HepG2 (cell line): ENCODE data around the gene CNNM2. TPM values are rescaled to one million over a fixed set of nuclear protein-coding genes. Genes with fewer than 3 reads are reported as not detected.

Source experiments
- KMT2A ChIP-seq: sonication (generic); formaldehyde crosslinking; IDR thresholded peaks from 2 replicates; pipeline ENCODE4 v1.4.0; 2020; ENCODE audit warnings: missing genetic modification reagents
- NBN ChIP-seq: fragments of 450-650 bp; conservative IDR thresholded peaks from 2 replicates; pipeline ENCODE4 v1.6.1; 2017
- NFE2L1 ChIP-seq: sonication (generic); formaldehyde crosslinking; IDR thresholded peaks from 2 replicates; pipeline ENCODE4 v1.4.0; 2020; ENCODE audit warnings: missing genetic modification reagents, mild to moderate bottlenecking, borderline replicate concordance
- PHF5A ChIP-seq: IDR thresholded peaks from one replicate; pipeline ENCODE4 v1.6.1; 2018; ENCODE audit warnings: low read depth, missing genetic modification reagents; ENCODE audit not compliant: unreplicated experiment
- PRMT3 ChIP-seq: sonication (generic); formaldehyde crosslinking; IDR thresholded peaks from 2 replicates; pipeline ENCODE4 v1.8.1; 2022; ENCODE audit warnings: low read depth, mild to moderate bottlenecking, moderate library complexity, missing genetic modification reagents, borderline replicate concordance
- SALL2 ChIP-seq: sonication (generic); formaldehyde crosslinking; IDR thresholded peaks from 2 replicates; pipeline ENCODE4 v1.8.1; 2023; ENCODE audit warnings: mild to moderate bottlenecking, missing genetic modification reagents, inconsistent platforms
- ZBTB3 ChIP-seq: sonication (generic); formaldehyde crosslinking; IDR thresholded peaks from 2 replicates; pipeline ENCODE4 v1.4.0; 2020; ENCODE audit warnings: low read depth, mild to moderate bottlenecking, moderate library complexity, missing genetic modification reagents, borderline replicate concordance
- ZFP90 ChIP-seq: sonication (generic); formaldehyde crosslinking; IDR thresholded peaks from 2 replicates; pipeline ENCODE4 v1.8.0; 2022; ENCODE audit warnings: missing genetic modification reagents, mild to moderate bottlenecking, inconsistent platforms, borderline replicate concordance
- ZNF143 ChIP-seq: sonication (generic); formaldehyde crosslinking; IDR thresholded peaks from 2 replicates; pipeline ENCODE4 v1.4.0; 2020; ENCODE audit warnings: missing genetic modification reagents
- ZNF331 ChIP-seq: sonication (generic); formaldehyde crosslinking; IDR thresholded peaks from 2 replicates; pipeline ENCODE4 v1.4.0; 2020; ENCODE audit warnings: missing genetic modification reagents
- ZNF337 ChIP-seq: sonication (generic); formaldehyde crosslinking; IDR thresholded peaks from 2 replicates; pipeline ENCODE4 v1.5.1; 2020; ENCODE audit warnings: missing genetic modification reagents, low read depth, mild to moderate bottlenecking, borderline replicate concordance
- ZNF367 ChIP-seq: sonication (generic); formaldehyde crosslinking; IDR thresholded peaks from 2 replicates; pipeline ENCODE4 v1.4.0; 2020; ENCODE audit warnings: missing genetic modification reagents, borderline replicate concordance
- ZNF7 ChIP-seq: IDR thresholded peaks from 2 replicates; pipeline ENCODE4 v1.6.1; 2016; ENCODE audit warnings: missing biosample characterization, missing genetic modification reagents
- ZNF749 ChIP-seq: sonication (generic); formaldehyde crosslinking; IDR thresholded peaks from 2 replicates; pipeline ENCODE4 v1.8.0; 2022; ENCODE audit warnings: mild to moderate bottlenecking, missing genetic modification reagents, moderate library complexity, borderline replicate concordance
- ZNF790 ChIP-seq: sonication (generic); formaldehyde crosslinking; IDR thresholded peaks from 2 replicates; pipeline ENCODE4 v1.8.0; 2022; ENCODE audit warnings: missing genetic modification reagents, mild to moderate bottlenecking, borderline replicate concordance
- ZNF879 ChIP-seq: sonication (generic); formaldehyde crosslinking; IDR thresholded peaks from 2 replicates; pipeline ENCODE4 v1.8.1; 2023; ENCODE audit warnings: missing genetic modification reagents
- polyA plus RNA-seq, 8 experiments: library from polyadenylated mRNA; depleted of rRNA in 3 of 8; stranded (reverse) in 7 of 8; unstranded in 1 of 8; fragments of >200 nt; fragmentation: Illumina TruSeq in 4 of 8; extraction: Trizol in 4 of 8; gene quantifications; 2 replicates each; pipeline versions ENCODE4 v1.2.1 to v1.2.3, GENCODE V29; 2011 to 2016; ENCODE audit warnings: low read depth in 4 of 8, missing spikeins in 1 of 8, mixed read lengths in 1 of 8; ENCODE audit not compliant: insufficient read depth in 1 of 8
- total RNA-seq, 5 experiments: library from RNA; depleted of rRNA; stranded (reverse); fragments of >200 nt; fragmentation: Illumina TruSeq; extraction: Trizol; gene quantifications; 2 replicates each; pipeline ENCODE4 v1.2.3, GENCODE V29; 2016; ENCODE audit warnings: low read depth in 1 of 5
- TF ChIP-seq, protein P1 (sequence below): sonication (generic); formaldehyde crosslinking; IDR thresholded peaks from 2 replicates; pipeline ENCODE4 v1.5.0; 2020; ENCODE audit warnings: mild to moderate bottlenecking, missing genetic modification reagents
- TF ChIP-seq, protein P2 (sequence below): sonication (generic); formaldehyde crosslinking; IDR thresholded peaks from 2 replicates; pipeline ENCODE4 v1.8.1; 2023; ENCODE audit warnings: mild to moderate bottlenecking, missing genetic modification reagents
- TF ChIP-seq, protein P3 (sequence below): sonication (generic); formaldehyde crosslinking; IDR thresholded peaks from 2 replicates; pipeline ENCODE4 v1.4.0; 2020; ENCODE audit warnings: missing genetic modification reagents
- TF ChIP-seq, protein P4 (sequence below): sonication (generic); formaldehyde crosslinking; IDR thresholded peaks from 2 replicates; pipeline ENCODE4 v1.4.0; 2020; ENCODE audit warnings: missing genetic modification reagents
- TF ChIP-seq, protein P5 (sequence below): sonication (generic); formaldehyde crosslinking; IDR thresholded peaks from 2 replicates; pipeline ENCODE4 v1.8.0; 2023; ENCODE audit warnings: mild to moderate bottlenecking, missing genetic modification reagents

The CNNM2 gene
- total and polyA plus RNA-seq, 2 of the 13 experiments (the other 11 are each of a cell fraction or from before 2014, with no cell fraction given): 7.1 to 9.0 TPM

DNA sequence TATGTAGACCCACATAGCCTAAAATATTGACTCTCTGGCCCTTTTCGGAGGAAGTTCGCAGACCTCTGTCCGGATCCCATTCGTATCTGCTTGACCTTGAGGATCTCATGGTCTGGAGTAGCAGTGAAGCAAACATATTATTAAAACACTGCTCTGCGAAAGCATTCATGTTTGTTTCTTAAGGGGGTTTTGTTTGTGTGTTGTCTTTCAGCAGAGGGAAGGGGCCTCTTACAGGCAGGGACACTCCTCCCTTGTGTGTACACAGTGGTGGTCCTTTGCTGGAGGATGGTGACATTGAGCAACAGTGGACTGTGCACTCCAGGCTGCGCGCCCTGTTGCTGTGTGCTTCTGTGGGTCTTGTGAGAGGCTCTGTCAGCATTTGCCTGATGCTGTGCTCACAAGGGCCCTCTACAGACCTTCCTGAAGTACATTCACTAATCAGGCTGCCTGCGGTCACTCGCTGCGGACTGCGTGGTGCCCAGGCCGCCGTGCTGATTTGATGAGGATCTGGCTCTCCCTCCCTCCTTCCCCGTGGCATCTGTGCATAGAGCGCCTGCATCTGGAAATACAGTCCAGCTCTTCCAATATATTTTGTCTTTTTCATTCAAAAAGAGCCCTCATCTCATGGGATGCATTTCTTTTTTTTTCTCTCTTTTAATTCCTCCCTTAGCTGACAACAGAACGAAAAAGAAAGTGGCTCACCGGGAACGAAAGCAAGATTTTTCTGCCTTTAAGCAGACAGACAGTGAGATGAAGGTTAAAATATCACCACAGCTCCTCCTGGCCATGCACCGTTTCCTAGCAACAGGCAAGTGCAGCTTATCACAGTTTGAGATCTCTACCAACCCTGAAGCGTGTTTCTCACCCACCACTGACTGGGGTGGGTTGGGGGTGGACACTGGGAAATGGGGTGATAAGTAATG, 135.8 kb downstream of the CNNM2 start (continued):
- TF ChIP-seq, protein P1, sequence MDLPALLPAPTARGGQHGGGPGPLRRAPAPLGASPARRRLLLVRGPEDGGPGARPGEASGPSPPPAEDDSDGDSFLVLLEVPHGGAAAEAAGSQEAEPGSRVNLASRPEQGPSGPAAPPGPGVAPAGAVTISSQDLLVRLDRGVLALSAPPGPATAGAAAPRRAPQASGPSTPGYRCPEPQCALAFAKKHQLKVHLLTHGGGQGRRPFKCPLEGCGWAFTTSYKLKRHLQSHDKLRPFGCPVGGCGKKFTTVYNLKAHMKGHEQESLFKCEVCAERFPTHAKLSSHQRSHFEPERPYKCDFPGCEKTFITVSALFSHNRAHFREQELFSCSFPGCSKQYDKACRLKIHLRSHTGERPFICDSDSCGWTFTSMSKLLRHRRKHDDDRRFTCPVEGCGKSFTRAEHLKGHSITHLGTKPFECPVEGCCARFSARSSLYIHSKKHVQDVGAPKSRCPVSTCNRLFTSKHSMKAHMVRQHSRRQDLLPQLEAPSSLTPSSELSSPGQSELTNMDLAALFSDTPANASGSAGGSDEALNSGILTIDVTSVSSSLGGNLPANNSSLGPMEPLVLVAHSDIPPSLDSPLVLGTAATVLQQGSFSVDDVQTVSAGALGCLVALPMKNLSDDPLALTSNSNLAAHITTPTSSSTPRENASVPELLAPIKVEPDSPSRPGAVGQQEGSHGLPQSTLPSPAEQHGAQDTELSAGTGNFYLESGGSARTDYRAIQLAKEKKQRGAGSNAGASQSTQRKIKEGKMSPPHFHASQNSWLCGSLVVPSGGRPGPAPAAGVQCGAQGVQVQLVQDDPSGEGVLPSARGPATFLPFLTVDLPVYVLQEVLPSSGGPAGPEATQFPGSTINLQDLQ (CRISPR knock-in tag): no peak
- TF ChIP-seq, protein P2, sequence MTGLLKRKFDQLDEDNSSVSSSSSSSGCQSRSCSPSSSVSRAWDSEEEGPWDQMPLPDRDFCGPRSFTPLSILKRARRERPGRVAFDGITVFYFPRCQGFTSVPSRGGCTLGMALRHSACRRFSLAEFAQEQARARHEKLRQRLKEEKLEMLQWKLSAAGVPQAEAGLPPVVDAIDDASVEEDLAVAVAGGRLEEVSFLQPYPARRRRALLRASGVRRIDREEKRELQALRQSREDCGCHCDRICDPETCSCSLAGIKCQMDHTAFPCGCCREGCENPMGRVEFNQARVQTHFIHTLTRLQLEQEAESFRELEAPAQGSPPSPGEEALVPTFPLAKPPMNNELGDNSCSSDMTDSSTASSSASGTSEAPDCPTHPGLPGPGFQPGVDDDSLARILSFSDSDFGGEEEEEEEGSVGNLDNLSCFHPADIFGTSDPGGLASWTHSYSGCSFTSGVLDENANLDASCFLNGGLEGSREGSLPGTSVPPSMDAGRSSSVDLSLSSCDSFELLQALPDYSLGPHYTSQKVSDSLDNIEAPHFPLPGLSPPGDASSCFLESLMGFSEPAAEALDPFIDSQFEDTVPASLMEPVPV (CRISPR knock-in tag): no peak
- no peak for TF ChIP-seq NBN
- peak; percentile 92; the same call in 1 of the 2 replicates for TF ChIP-seq PRMT3 (CRISPR knock-in tag)
- TF ChIP-seq ZNF790 (CRISPR knock-in tag): no peak
- peak; percentile 98 for TF ChIP-seq ZNF331 (CRISPR knock-in tag)
- peak; percentile 90 for TF ChIP-seq KMT2A (CRISPR knock-in tag)
- TF ChIP-seq PHF5A (CRISPR knock-in tag): peak; percentile 82
- TF ChIP-seq, protein P3, sequence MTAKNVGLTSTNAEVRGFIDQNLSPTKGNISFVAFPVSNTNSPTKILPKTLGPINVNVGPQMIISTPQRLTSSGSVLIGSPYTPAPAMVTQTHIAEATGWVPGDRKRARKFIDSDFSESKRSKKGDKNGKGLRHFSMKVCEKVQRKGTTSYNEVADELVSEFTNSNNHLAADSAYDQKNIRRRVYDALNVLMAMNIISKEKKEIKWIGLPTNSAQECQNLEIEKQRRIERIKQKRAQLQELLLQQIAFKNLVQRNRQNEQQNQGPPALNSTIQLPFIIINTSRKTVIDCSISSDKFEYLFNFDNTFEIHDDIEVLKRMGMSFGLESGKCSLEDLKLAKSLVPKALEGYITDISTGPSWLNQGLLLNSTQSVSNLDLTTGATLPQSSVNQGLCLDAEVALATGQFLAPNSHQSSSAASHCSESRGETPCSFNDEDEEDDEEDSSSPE: peak; percentile 84
- peak; percentile 58; the same call in 1 of the 2 replicates for TF ChIP-seq SALL2 (CRISPR knock-in tag)
- peak; percentile 86 for TF ChIP-seq ZFP90 (CRISPR knock-in tag)
- TF ChIP-seq ZNF143: no peak; the same call in 1 of the 2 replicates
- TF ChIP-seq ZNF879 (CRISPR knock-in tag): no peak
- TF ChIP-seq, protein P4, sequence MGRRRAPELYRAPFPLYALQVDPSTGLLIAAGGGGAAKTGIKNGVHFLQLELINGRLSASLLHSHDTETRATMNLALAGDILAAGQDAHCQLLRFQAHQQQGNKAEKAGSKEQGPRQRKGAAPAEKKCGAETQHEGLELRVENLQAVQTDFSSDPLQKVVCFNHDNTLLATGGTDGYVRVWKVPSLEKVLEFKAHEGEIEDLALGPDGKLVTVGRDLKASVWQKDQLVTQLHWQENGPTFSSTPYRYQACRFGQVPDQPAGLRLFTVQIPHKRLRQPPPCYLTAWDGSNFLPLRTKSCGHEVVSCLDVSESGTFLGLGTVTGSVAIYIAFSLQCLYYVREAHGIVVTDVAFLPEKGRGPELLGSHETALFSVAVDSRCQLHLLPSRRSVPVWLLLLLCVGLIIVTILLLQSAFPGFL: no peak
- no peak; the same call in 1 of the 2 replicates for TF ChIP-seq ZNF749 (CRISPR knock-in tag)
- no peak for TF ChIP-seq ZNF367 (CRISPR knock-in tag)
- TF ChIP-seq ZNF337 (CRISPR knock-in tag): peak; percentile 77; the same call in 1 of the 2 replicates
- TF ChIP-seq NFE2L1 (CRISPR knock-in tag): no peak
- no peak for TF ChIP-seq ZBTB3 (CRISPR knock-in tag)
- TF ChIP-seq ZNF7 (CRISPR knock-in tag): peak; percentile 29; the same call in 1 of the 2 replicates
- TF ChIP-seq, protein P5, sequence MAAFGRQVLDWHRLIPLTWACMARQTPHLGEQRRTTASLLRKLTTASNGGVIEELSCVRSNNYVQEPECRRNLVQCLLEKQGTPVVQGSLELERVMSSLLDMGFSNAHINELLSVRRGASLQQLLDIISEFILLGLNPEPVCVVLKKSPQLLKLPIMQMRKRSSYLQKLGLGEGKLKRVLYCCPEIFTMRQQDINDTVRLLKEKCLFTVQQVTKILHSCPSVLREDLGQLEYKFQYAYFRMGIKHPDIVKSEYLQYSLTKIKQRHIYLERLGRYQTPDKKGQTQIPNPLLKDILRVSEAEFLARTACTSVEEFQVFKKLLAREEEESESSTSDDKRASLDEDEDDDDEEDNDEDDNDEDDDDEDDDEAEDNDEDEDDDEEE (CRISPR knock-in tag): peak; percentile 64; the same call in 1 of the 2 replicates
